GM21423 (cell line): ENCODE measurements around the gene SCAPER.
"Not testable (repeated sequence)": the region's sequence is repeated elsewhere in the genome, so short reads cannot be mapped to it uniquely, and the experiment has no call there.

ENCODE experiments used
- ATAC-seq: cut with Tn5 transposase; IDR thresholded peaks from one replicate; pipeline ENCODE4 v1.9.1; 2021; ENCODE audit warnings: mild to moderate bottlenecking, moderate library complexity; ENCODE audit not compliant: unreplicated experiment

The SCAPER gene

DNA sequence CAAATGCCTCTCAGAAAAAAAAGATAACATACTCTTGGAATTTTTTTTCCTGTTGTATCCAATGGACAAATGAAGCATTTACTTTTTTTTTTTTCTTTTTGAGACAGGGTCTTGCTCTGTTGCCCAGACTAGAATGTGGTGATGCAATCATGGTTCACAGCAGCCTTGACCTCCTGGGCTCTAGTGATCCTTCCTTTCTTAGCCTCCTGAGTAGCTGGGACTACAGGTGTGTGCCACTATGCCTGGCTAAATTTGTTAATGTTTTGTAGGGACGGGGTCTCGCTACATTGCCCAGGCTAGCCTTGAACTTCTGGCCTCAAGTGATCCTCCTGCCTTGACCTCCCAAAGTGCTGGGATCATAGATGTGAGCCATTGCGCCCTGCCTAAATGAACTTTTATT lies 401.3 kb downstream of the SCAPER start:
- no peak for ATAC-seq

DNA sequence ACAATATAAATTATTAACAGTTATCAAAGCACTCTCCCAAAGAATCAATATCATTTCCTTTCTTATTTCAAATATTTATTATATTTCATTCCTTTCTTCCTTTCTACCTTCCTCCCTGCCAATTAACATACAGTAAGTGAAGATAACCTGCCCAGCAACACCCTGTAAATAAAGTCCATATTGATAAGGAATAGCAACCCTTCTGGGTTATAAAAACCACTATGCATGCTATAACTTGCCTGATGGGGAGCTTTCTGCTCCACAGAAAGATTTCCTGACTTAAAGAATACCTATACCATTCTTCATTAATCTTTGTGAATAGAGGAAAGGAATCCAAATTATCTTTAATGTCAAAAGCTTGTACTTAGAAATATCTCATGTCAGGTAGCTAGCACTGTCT lies 402.0 kb downstream of the SCAPER start:
- no peak for ATAC-seq

DNA sequence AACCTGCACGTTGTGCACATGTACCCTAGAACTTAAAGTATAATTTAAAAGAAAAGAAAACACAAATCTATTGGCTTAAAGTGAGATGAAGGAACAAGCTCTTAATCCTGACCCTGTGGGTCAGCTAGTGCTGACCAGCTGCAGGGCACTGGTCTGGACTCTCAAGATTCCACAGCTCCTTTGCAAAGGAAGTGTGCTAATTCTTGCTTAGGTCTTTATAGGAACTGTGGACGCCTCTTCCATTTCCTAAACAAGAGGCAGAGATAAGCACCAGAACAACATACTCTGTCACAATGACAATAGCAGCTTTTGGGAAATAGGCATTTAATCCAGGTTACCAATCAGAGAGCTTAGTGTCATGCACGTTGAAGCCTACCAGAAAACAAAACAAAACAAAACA lies 402.5 kb downstream of the SCAPER start:
- ATAC-seq, result no peak

DNA sequence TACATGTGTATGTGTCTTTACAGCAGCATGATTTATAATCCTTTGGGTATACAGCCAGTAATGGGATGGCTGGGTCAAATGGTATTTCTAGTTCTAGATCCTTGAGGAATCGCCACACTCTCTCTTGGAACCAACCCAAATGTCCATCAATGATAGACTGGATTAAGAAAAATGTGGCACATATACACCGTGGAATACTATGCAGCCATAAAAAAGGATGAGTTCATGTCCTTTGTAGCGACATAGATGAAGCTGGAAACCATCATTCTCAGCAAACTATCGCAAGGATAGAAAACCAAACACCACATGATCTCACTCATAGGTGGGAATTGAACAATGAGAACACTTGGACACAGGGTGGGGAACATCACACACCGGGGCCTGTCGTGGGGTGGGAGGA lies 403.0 kb downstream of the SCAPER start:
- ATAC-seq, result not testable (repeated sequence)

DNA sequence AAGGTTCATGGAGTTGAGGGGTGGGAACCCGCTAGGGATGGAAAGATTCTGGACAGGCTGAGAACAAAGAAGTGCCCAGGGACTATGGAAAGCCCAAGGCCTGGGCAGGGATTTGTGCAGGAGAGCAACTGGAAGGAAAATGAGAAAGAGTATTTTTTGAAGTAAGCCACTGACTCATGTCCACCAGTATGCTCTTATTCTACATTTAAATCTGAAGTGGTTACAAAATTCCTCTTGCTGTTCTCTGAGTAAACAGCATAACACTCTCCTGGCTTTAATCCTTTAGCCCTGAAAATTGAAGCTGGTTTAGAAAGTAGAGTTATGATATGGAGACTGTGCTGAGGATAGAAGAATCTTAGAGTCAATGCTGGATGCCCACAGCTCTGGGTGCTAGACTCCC lies 403.4 kb downstream of the SCAPER start:
- ATAC-seq, result no peak

DNA sequence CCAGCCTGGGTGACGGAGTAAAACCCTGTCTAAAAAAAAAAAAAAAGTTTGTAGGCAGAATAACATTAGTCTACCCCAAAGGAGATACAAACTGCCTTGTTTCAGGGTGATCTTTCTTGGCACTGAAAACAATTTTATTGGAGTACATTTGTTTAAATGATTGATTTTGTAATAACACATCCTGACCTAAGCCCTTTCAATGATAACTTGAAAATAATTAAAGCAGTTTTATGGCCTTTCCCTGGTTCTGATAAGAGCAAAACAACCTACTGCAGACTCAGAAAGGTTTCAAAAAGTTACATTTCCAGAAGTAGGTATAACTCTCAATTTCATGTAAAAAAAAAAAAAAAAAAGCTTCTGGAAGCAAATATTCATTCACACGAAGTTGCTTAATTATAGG lies 404.1 kb downstream of the SCAPER start:
- ATAC-seq, result no peak

DNA sequence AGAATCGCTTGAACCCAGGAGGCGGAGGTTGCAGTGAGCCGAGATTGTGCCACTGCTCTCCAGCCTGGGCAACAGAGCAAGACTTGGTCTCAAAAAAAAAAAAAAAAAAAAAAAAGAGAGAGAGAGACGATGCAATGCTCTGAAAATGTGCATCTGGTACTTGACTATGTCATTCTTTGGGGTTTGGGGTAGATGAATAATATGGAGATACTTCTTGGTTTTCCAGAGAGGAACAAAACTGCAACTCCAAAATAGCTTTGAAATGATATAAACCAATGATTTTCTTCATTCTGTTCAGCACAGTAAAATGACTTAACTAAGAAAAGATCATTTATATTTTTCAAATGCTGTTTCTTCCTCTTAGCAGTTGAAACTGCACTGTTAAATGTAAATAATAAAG lies 409.7 kb downstream of the SCAPER start:
- ATAC-seq, result no peak

DNA sequence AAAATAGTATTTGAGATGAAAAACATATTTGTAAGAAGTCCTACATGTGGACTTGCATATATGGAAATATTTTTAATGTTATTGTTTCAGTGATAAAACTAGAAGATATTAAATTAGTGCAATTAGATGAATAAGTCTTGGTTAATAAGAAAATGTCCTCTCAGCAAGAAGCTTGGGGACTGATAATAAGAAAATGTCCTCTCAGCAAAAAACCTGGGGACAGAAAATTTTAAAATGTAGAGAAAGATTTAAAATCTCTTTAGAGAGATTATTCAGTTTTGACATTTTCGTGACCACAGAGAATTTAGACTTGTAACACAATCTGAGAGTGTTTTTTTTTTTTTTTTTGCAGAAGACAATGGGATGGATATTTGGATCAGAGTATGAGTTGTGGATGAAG lies 412.6 kb downstream of the SCAPER start:
- ATAC-seq, result no peak

DNA sequence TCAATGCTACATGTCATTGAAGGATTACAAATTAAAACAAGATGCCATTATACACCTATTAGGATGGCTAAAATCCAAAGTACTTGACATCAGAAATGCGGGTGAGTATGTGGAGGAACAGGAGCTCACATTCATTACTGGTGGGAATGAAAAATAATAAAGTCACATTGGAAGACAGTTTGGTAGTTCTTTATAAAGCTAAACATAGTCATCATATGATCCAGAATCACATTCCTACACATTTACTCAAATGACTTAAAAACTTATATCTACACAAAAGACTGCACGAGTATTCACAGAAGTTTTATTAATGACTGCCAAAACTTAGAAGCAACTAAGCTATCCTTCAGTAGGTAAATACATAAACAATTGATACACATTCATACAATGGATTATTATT lies 421.4 kb downstream of the SCAPER start:
- ATAC-seq, result no peak

DNA sequence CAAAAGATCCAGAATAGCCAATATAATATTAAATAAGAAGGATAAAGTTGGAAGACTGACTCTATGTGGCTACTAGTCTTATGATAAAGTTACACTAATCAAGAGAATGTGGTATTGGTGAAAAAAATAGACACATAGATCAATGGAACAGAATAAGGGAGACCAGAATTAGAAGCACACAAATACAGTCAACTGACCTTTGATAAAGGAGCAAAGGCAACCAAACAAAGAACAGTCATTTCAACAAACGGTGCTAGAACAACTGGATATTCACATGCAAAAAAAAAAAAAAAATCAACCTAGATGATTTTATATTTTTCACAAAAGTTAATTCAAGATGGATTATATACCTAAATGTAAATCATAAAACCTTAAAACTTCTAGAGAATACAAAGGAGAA lies 422.1 kb downstream of the SCAPER start:
- ATAC-seq, result no peak

DNA sequence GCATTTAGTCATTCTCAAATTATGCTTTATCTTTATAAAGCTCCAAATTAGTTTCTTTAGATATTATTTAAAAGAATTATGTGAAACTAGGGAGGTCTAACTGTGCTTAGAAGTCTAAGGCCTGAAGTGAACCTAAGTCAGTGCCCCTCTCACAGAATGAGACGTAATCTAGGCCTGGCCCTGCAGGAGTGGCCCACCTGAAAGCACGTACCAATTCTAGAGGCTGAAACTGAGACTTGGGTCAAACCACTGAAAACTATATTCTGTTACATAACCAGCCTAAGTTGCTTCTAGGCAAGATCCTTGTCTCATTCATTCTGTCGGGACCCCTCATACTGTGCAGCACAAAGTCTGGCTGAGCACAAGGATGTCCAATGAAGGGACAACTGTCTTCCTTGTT lies 424.9 kb downstream of the SCAPER start:
- ATAC-seq, result no peak

DNA sequence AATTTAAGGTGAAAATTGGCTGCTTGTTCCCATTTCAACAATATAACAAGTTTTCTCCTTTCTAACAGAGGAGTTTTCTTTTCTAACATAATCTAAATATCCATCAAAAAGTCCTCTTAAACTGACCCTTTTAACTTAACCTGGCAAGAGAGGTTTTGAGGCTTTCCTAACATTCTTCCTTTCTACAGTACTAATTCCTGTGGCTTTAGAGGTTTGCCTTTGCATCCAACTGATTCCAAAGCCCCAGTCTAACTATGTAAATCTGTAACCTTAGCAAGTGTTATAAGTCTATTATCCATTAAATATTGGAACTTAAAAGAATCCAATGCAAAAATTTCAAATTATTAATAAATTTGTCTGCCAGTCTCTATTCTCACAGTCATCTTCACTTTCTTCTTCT lies 434.4 kb downstream of the SCAPER start:
- ATAC-seq, result no peak

DNA sequence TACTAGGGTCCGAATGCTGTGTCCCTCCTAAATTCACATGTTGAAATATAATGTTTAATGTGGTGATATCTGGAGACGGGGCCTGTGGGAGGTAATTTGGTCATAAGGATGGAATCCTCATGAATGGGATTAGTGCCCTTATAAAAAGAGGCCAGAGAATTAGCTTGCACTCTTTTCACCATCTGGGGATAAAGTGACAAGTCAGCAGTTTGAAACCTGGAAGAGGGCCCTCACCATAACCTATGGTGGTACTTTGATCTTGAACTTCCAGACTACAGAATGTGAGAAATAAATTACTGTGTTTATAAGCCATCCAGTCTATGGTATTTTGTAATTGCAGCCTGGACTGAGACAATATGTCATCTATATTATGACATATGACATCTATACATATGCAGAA lies 436.4 kb downstream of the SCAPER start:
- ATAC-seq, result no peak

DNA sequence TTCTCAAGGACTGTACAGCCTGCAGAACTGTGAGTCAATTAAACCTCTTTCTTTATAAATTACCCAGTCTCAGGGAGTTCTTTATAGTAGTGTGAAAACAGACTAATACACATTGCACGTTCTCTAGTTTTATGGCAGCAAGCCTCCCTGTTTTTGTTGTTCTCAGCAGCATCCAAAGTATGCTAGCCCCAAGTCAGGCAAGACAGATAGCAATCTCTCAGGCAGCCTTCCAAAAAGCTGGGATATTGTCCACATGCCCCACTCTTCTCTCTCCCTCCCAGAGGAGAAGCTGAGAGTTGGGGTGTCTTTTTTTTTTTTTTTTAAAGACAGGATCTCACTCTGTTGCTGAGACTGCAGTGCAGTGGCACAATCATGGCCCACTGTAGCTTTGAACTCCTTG lies 438.0 kb downstream of the SCAPER start:
- ATAC-seq, result no peak

DNA sequence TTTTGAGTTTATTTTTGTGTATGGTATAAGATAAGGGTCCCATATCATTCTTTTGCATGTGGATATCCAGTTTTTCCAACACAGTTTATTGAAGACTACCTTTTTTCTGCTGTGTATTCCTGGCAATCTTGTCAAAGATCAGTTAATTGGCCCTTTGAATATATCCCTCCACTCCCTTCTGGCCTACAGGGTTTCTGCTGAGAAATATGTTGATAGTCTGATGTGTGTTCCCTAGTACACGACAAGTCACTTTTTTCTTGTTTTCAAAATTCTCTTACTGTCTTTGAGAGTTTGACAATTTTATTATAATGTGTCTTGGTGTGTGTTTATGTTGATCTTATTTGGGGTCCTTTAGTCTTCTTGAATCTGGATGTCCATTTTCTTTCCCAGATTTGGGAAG lies 439.4 kb downstream of the SCAPER start:
- ATAC-seq, result no peak

DNA sequence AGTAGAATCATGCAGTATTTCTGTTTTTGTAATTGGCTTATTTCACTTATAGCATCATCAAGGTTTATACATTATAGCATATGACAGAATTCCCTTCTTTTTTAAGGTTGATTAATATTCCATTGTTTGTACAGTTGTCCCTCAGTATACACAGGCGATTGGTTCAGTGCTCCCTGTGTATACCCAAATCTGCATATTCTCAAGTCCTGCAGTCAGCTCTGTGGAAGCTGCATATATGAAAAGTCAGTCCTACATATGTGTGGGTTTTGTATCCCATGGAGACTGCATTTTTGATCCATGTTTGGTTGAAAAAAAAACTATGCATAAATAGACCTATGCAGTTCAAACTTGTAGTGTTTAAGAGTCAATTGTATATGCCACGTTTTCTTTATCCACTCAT lies 440.9 kb downstream of the SCAPER start:
- ATAC-seq, result no peak

DNA sequence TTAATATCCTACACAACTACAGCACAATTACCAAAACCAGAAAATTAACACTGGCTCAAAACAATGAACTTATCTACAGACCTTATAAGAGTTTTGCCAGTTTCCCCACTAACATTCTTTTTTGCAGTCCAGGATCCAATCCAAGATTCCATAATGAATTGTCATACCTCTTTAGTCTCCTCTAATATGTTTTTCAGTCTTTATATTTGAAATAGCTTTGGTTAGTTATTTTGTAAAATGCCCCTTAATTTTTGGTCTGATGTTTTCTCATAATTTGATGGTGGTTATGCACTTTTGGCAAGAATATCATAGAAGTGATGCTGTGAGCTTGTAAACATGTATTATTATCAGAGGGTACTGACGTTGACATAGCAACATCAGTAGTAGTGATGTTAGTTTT lies 444.3 kb downstream of the SCAPER start:
- no peak for ATAC-seq

DNA sequence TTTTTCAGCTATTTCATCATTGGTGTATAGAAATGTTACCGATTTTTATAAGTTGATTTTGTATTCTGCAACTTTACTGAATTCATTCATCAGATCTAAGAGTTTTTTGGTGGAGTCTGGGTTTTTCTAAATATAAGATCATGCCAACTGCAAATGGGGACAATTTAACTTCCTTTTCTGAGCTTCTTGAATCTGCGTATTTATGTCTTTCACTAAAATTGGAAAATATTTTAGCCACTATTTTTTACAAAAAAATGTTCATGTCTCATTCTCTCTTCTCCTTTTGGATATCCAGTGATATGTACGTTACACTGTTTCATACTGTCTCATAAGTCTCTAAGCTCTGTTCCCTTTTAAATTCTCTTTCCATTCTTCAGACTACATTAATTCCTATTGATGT lies 444.8 kb downstream of the SCAPER start:
- no peak for ATAC-seq

DNA sequence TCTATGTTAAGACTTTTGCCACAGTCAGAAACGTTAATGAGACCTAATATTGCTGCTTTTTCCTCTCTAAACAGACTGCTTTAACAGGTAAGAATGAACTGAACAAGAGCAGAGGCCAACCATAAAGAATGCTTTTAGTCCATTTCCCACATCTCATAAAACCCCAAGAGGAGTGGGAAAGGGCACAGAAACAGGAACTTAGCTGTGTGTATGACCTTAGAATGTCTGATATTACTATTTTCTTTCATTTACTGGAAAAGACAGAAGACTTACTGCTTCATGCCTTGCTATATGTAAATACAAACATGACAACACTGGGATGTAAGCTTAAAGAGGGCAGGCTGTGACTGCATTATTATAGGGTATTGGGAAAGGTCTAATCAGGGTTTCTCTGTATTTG lies 453.6 kb downstream of the SCAPER start:
- ATAC-seq, result no peak

DNA sequence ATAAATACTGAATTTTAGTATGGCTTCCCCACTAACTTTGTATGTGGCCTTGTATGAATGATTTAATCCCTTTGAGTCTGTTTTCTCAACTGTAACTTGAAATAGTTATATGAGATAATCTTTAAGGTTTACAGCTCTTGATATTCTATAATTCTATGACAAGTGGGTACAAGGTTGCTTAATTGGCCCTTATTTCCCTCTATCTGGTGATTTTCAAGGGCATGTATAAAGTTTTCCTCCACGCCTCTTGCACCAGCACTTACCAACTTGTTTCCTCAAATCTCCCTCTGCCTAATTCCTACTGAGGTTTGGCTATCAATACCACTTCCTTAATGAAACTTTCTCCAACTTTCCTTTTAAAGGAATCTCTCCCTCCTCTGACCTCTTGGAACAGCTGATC lies 455.7 kb downstream of the SCAPER start:
- no peak for ATAC-seq

DNA sequence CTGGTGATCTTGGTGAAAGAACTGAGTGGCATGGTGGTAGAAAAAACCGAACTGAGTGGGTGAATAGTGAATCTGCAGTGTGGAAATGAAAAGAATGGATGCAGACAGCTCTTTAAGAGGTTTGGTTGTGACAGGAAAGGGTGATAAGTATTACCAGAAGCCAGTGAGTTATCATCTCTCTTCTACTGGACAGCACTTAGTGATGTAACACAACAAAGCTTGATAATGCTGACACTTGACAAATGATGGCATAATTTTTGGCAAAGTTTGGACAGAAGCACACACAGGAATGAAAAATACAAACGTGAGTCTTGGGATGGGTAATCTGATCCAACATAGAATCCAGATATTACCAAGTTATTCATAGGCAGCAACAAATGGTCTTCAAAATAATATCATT lies 456.4 kb downstream of the SCAPER start:
- no peak for ATAC-seq

DNA sequence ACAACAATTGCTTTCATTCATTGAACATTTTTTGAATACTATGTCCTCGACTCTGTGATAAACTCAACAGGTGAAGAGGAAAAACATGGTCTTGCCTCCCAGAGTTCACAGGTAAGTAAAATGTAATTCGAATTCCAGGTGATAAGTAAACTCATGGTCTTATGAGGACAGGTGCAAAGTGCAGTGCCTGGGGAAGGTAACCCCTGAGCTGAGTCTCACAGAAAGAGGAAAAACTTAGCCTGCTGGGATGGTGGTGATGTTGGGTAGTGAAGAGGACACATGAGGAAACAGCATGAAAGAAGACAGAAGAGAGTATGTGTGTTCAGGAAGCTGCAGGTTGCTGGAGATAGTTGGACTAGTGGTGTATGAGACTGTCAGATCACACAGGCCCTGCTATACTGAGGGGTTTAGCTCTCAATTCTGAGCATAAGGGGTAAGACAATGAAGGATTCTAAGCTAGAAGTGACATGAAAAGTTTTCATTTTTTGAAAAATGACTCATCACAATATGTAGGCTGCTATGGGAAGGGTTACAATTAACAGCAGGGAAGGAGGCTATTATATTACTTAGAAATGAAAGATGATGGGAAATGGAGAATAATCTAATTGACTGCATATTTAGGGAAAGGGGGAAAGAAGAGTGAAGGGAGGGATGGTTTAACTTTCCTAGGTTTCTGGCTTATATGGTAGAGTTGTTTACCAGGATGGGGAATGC lies 457.3 kb downstream of the SCAPER start:
- no peak for ATAC-seq

DNA sequence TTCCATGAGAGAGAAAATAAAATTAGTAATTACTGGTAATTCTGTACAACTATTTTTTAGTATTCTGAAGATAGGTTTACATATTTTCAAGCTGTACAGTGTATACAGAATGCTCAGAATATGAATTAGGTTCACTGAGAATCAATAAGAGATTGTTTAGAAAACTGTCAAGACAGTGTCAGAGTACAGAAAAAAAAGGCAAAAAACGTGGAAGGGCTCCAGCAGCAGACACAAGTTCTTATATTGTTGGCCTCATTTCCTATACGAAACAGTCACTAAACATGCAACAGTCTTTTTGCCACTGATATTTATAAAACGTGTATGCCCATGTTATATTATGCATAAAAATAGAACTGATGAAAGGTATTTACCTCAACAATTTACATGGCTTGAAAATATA lies 464.7 kb downstream of the SCAPER start:
- ATAC-seq, result no peak
